RWPE1 (cell line): Measurements from ENCODE around the gene ADGRL3.

Experiments
- CTCF ChIA-PET: fragments of 350-600 bp; sonication (Branson Sonifier 250); formaldehyde crosslinking; extraction: SDS; loops from one replicate; lab custom pipeline; 2021; lab: Yijun Ruan, JAX
- POLR2A ChIA-PET: fragments of 400-600 bp; formaldehyde crosslinking; extraction: SDS; loops from one replicate; lab custom pipeline; 2020; ENCODE audit warnings: antibody characterized with exemption; ENCODE audit not compliant: low non-redundant PET; lab: Yijun Ruan, JAX
- DNase-seq: peaks from one replicate; pipeline ENCODE4 v3.0.0; 2012; ENCODE audit warnings: low spot score
- H3K27ac ChIP-seq: fragments of 450-650 bp; 2 replicates; pipeline ENCODE4 v1.5.1; 2017
- CTCF ChIP-seq: fragments of 450-650 bp; conservative IDR thresholded peaks from 2 replicates; pipeline ENCODE4 v1.5.1; 2017; ENCODE audit warnings: low read depth, mild to moderate bottlenecking

Gene ADGRL3

GRCh38 chr4:61579786-61580185 lies 379.7 kb downstream of the ADGRL3 start:
- ChIA-PET CTCF (no interaction called here), POLR2A (no interaction called here)
- no peak for DNase-seq
- no peak overlapping the region for H3K27ac ChIP-seq
- no peak for TF ChIP-seq CTCF

- H3K27ac ChIP-seq, result no peak overlapping the region
- no peak for TF ChIP-seq CTCF
- DNase-seq, result no peak
- ChIA-PET POLR2A (no interaction called here), CTCF (no interaction called here)
Measured at GRCh38 chr4:61580721-61581377, 380.7 kb downstream of the ADGRL3 start.

GRCh38 chr4:61583696-61584095 lies 383.6 kb downstream of the ADGRL3 start:
- H3K27ac ChIP-seq, result no peak overlapping the region
- DNase-seq, result peak; percentile 60
- TF ChIP-seq CTCF, result no peak
- POLR2A ChIA-PET, result no interaction called here
- CTCF ChIA-PET, result no interaction called here

GRCh38 chr4:61588621-61589402 lies 388.7 kb downstream of the ADGRL3 start:
- no peak overlapping the region for H3K27ac ChIP-seq
- TF ChIP-seq CTCF, result no peak
- DNase-seq, result no peak
- POLR2A ChIA-PET, result no interaction called here
- CTCF ChIA-PET, result interaction anchor here (0.6 kb wide), 2 partner anchors 225 to 898 kb away, joined by 3 to 4 read pairs; no protein-coding TSS in a partner anchor

- TF ChIP-seq CTCF, result no peak
- CTCF ChIA-PET, result interaction anchor here (0.7 kb wide), 1 partner anchor 182 kb away, joined by 5 read pairs; no protein-coding TSS in a partner anchor
- POLR2A ChIA-PET, result no interaction called here
- no peak for DNase-seq
- no peak overlapping the region for H3K27ac ChIP-seq
Measured at GRCh38 chr4:61590881-61591280, 390.8 kb downstream of the ADGRL3 start.

GRCh38 chr4:61596606-61597340 lies 396.6 kb downstream of the ADGRL3 start:
- TF ChIP-seq CTCF, result no peak
- POLR2A ChIA-PET, result no interaction called here
- no peak for DNase-seq
- CTCF ChIA-PET, result no interaction called here
- H3K27ac ChIP-seq, result no peak overlapping the region
